ENCODE data around the gene GATB.
A peak's percentile ranks its signal among the peaks of the same experiment; 100 is the strongest.

Gene GATB, protein sequence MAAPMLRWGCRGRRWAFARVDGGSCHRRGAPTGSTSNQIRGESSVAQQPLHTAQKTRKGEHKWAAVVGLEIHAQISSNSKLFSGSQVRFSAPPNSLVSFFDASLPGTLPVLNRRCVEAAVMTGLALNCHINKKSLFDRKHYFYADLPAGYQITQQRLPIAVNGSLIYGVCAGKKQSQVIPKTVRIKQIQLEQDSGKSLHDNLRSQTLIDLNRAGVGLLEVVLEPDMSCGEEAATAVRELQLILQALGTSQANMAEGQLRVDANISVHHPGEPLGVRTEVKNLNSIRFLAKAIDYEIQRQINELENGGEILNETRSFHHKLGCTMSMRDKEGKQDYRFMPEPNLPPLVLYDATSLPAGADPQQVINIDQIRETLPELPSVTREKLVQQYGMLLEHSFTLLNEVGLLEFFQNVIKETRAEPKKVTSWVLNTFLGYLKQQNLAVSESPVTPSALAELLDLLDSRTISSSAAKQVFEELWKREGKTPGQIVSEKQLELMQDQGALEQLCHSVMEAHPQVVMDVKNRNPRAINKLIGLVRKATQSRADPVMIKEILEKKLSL

DNA sequence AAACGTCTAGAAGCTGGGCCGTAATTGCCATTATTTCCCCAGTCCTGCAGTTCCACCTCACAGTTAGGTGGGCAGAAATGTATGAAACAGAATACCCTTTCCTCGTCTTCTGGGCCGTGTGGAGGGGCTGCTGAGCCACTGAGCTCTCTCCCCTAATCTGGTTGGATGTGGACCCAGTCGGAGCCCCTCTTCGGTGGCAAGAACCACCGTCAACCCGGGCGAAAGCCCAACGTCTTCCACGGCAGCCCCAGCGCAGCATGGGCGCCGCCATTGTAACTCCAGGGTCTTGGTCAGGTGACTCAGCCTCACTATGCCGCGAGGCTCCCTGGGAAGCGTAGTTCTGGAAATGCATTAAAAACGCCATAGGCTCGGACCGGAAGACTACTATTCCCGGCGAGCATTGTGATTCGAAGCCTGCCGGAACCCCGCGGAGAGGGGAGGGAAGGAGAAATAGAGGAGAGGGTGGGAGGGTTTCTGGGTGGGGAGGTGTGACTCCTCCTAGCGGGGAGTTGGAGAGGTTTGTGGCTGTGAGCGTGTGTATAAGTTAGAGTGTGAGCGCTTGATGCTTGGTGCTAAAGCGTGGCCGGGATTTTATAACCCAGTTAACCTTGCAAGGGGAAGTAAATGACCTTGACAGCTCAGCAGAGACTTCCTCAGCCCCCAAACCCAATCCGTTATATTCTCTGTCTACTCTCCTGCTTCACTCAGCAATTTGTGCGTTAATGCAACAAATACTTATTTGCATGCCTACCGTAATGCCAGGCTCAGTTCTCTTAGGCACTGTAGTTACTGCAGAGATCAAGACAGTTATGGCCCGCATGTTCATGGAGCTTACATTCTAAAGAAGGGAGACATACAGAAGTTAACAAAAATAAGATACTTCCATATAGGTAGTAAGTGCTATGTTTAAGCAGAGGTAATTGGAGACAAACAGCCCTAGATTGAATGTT is at the start of gene GATB:
Gene GATB (minus strand): TSS at position 296 of the 950 bp plus-strand sequence. CDS start 25 bp downstream, at position 271.
- peak within 1 kb of the TSS; percentile 89 for H3K4me2 ChIP-seq (ENCODE audit: low read depth, low read length, poor library complexity, severe bottlenecking)
- H3K9me3 ChIP-seq (ENCODE audit: insufficient read depth, low read length), result no peaks in the 10 kb centered on the region
- H3K27ac ChIP-seq (ENCODE audit: low read depth, low read length), result peak within 1 kb of the TSS; percentile 32
- no peaks in the 10 kb centered on the region for H4K20me1 ChIP-seq (ENCODE audit: low read depth, low read length)
- peak within 1 kb of the TSS; percentile 97 for H2AFZ ChIP-seq (ENCODE audit: low read depth, low read length, severe bottlenecking)
- no peaks in the 10 kb centered on the region for H3K27me3 ChIP-seq (ENCODE audit: low read length)
- TF ChIP-seq EZH2phosphoT487 (conservative IDR thresholded peaks at IDR 0.05; ENCODE audit: low read length), result no peak
- TF ChIP-seq, protein P1, sequence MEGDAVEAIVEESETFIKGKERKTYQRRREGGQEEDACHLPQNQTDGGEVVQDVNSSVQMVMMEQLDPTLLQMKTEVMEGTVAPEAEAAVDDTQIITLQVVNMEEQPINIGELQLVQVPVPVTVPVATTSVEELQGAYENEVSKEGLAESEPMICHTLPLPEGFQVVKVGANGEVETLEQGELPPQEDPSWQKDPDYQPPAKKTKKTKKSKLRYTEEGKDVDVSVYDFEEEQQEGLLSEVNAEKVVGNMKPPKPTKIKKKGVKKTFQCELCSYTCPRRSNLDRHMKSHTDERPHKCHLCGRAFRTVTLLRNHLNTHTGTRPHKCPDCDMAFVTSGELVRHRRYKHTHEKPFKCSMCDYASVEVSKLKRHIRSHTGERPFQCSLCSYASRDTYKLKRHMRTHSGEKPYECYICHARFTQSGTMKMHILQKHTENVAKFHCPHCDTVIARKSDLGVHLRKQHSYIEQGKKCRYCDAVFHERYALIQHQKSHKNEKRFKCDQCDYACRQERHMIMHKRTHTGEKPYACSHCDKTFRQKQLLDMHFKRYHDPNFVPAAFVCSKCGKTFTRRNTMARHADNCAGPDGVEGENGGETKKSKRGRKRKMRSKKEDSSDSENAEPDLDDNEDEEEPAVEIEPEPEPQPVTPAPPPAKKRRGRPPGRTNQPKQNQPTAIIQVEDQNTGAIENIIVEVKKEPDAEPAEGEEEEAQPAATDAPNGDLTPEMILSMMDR (IDR thresholded peaks at IDR 0.05; ENCODE audit: insufficient read depth, low read length, poor library complexity, severe bottlenecking), result peak; percentile 26
- H3F3A ChIP-seq (ENCODE audit: insufficient read depth), result no peaks in the 10 kb centered on the region
- peak within 1 kb of the TSS; percentile 91 for H3K4me3 ChIP-seq (ENCODE audit: insufficient read depth, low read length, poor library complexity, severe bottlenecking)
- no peaks in the 10 kb centered on the region for H3K79me2 ChIP-seq (ENCODE audit: insufficient read depth, low read length)
- peak within 1 kb of the TSS; percentile 68 for H3K9ac ChIP-seq (ENCODE audit: low read length)
- no peaks in the 10 kb centered on the region for H3K36me3 ChIP-seq (ENCODE audit: low read length)
- no peaks in the 10 kb centered on the region for H3K9me2 ChIP-seq (replicated peaks; ENCODE audit: insufficient read depth, low read length)

DNA sequence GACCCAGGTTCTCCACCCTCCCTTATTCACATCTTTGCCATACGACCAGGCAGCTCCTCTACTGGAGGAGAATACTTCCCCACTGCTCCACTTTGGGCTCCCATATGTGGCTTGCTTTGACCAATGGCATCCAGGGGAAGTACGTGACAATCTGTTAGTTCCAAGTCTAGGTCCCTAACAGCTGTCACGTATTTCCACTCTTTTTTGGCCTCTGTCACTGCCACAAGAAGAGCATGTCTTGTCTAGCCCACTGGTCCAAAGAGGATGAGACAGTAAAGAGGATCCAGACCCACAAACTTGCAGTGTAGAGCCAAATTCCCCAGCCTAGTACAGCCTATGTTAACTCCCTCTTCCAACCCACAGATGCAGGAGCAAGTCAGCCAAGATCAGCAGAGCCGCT is 49.7 kb upstream of the GATB start:
- H3F3A ChIP-seq (ENCODE audit: insufficient read depth), result no peaks in the 10 kb centered on the region
- H3K27ac ChIP-seq (ENCODE audit: low read depth, low read length), result no peak overlapping the region
- no peaks in the 10 kb centered on the region for H3K9me3 ChIP-seq (ENCODE audit: insufficient read depth, low read length)
- no peak overlapping the region for H3K4me2 ChIP-seq (ENCODE audit: low read depth, low read length, poor library complexity, severe bottlenecking)
- H2AFZ ChIP-seq (ENCODE audit: low read depth, low read length, severe bottlenecking), result no peak overlapping the region
- TF ChIP-seq, protein P1 (IDR thresholded peaks at IDR 0.05; ENCODE audit: insufficient read depth, low read length, poor library complexity, severe bottlenecking), result no peak
- TF ChIP-seq EZH2phosphoT487 (conservative IDR thresholded peaks at IDR 0.05; ENCODE audit: low read length), result no peak
- H3K9me2 ChIP-seq (replicated peaks; ENCODE audit: insufficient read depth, low read length), result no peaks in the 10 kb centered on the region
- no peaks in the 10 kb centered on the region for H3K27me3 ChIP-seq (ENCODE audit: low read length)
- H4K20me1 ChIP-seq (ENCODE audit: low read depth, low read length), result no peaks in the 10 kb centered on the region
- H3K36me3 ChIP-seq (ENCODE audit: low read length), result no peaks in the 10 kb centered on the region
- H3K9ac ChIP-seq (ENCODE audit: low read length), result no peak overlapping the region
- no peaks in the 10 kb centered on the region for H3K79me2 ChIP-seq (ENCODE audit: insufficient read depth, low read length)
- no peak overlapping the region for H3K4me3 ChIP-seq (ENCODE audit: insufficient read depth, low read length, poor library complexity, severe bottlenecking)

DNA sequence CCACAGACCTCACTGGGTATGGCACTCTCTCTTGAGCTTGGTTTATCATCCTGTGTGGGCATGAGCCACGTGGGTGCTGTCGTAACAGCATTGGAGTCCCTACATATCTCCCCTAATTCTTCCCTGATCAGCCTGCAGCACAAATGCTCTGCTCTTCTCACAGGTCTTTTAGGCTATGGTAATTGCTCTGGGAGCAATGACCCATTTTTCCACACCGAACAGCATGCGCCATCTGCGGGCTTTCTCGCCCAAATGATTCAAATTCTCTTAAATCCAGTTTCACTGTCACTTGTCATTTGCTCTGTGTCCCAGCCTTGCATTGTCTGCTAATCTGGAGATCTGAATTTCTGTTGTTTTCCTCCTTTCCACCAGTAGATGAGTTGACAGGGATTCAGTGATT is 48.9 kb upstream of the GATB start:
- no peak for TF ChIP-seq EZH2phosphoT487 (conservative IDR thresholded peaks at IDR 0.05; ENCODE audit: low read length)
- TF ChIP-seq, protein P1 (IDR thresholded peaks at IDR 0.05; ENCODE audit: insufficient read depth, low read length, poor library complexity, severe bottlenecking), result no peak
- Histone ChIP-seq H3K27me3 (ENCODE audit: low read length) (no peaks in the 10 kb centered on the region), H4K20me1 (ENCODE audit: low read depth, low read length) (no peaks in the 10 kb centered on the region), H3K4me2 (ENCODE audit: low read depth, low read length, poor library complexity, severe bottlenecking) (no peak overlapping the region), H3K9me2 (replicated peaks; ENCODE audit: insufficient read depth, low read length) (no peaks in the 10 kb centered on the region), H3K27ac (ENCODE audit: low read depth, low read length) (no peak overlapping the region), H3K9ac (ENCODE audit: low read length) (no peak overlapping the region), H3K36me3 (ENCODE audit: low read length) (no peaks in the 10 kb centered on the region), H3K9me3 (ENCODE audit: insufficient read depth, low read length) (no peaks in the 10 kb centered on the region), H2AFZ (ENCODE audit: low read depth, low read length, severe bottlenecking) (no peak overlapping the region), H3K79me2 (ENCODE audit: insufficient read depth, low read length) (no peaks in the 10 kb centered on the region), H3F3A (ENCODE audit: insufficient read depth) (no peaks in the 10 kb centered on the region), H3K4me3 (ENCODE audit: insufficient read depth, low read length, poor library complexity, severe bottlenecking) (no peak overlapping the region)

Measured in SU-DHL-6 (cell line).